C4-2B (cell line): ENCODE measurements around the gene PIAS1.

Source experiments
- CTCF ChIP-seq: fragments of 450-650 bp; conservative IDR thresholded peaks from 2 replicates; pipeline ENCODE4 v1.5.1; 2017; ENCODE audit warnings: mild to moderate bottlenecking
- ZFX ChIP-seq: fragments of 450-650 bp; IDR thresholded peaks from 2 replicates; pipeline ENCODE4 v1.6.1; 2017

GRCh38 chr15:68098465-68098864 is 44.4 kb downstream of the PIAS1 start:
- TF ChIP-seq CTCF, result no peak
- TF ChIP-seq ZFX, result no peak
